GM21737 (cell line): Measurements from ENCODE around the gene ASAP2.

ENCODE experiments used
- ATAC-seq: cut with Tn5 transposase; IDR thresholded peaks from one replicate; pipeline ENCODE4 v1.9.1; 2021; ENCODE audit warnings: mild to moderate bottlenecking, moderate library complexity; ENCODE audit not compliant: unreplicated experiment

ASAP2 gene

GRCh38 chr2:9205963-9206948 is at the start of gene ASAP2:
ASAP2 (plus strand) TSS chr2:9206812; CDS start chr2:9207105, 293 bp downstream.
- ATAC-seq, result peak; percentile 60

GRCh38 chr2:9158786-9159779 is 47.5 kb upstream of the ASAP2 start:
- ATAC-seq, result no peak

GRCh38 chr2:9160732-9161131 is 45.9 kb upstream of the ASAP2 start:
- ATAC-seq, result no peak

- no peak for ATAC-seq
These were observed 43.8 kb upstream of the ASAP2 start for GRCh38 chr2:9162841-9163240.

GRCh38 chr2:9163306-9164111 is 43.1 kb upstream of the ASAP2 start:
- ATAC-seq, result no peak

GRCh38 chr2:9164112-9164608 is 42.5 kb upstream of the ASAP2 start:
- no peak for ATAC-seq

GRCh38 chr2:9165625-9166024 is 41.0 kb upstream of the ASAP2 start:
- no peak for ATAC-seq

- ATAC-seq, result no peak
These were observed 39.8 kb upstream of the ASAP2 start for GRCh38 chr2:9166579-9167377.

GRCh38 chr2:9167718-9168657 is 38.6 kb upstream of the ASAP2 start:
- no peak for ATAC-seq

- no peak for ATAC-seq
These were observed 37.8 kb upstream of the ASAP2 start for GRCh38 chr2:9168821-9169221.

- ATAC-seq, result no peak
These were observed 37.1 kb upstream of the ASAP2 start for GRCh38 chr2:9169349-9170107.

GRCh38 chr2:9170458-9171130 is 36.0 kb upstream of the ASAP2 start:
- no peak for ATAC-seq

- ATAC-seq, result no peak
These were observed 31.7 kb upstream of the ASAP2 start for GRCh38 chr2:9174771-9175437.

GRCh38 chr2:9178110-9178903 is 28.3 kb upstream of the ASAP2 start:
- no peak for ATAC-seq

- no peak for ATAC-seq
These were observed 27.6 kb upstream of the ASAP2 start for GRCh38 chr2:9178904-9179571.
